Astrocyte (in vitro differentiated cells and primary cell): ENCODE data around the gene NKAIN4. TPM values are rescaled to one million over a fixed set of nuclear protein-coding genes. Genes with fewer than 3 reads are reported as not detected.

ENCODE experiments used
- DNase-seq: peaks from one replicate; pipeline ENCODE4 v3.0.0-alpha.2; 2010; ENCODE audit warnings: low read depth
- FAIRE-seq: peaks from 2 replicates; lab custom pipeline; 2011; peaks lifted over from hg19 to GRCh38; lab: Jason Lieb, UNC
- H2AFZ ChIP-seq: 2 replicates; pipeline ENCODE4 v1.6.0; 2012; ENCODE audit warnings: low read depth, low read length, inconsistent platforms
- H3K27ac ChIP-seq: 2 replicates; pipeline ENCODE4 v1.5.1; 2011; ENCODE audit warnings: low read depth, low read length, inconsistent platforms
- H3K27me3 ChIP-seq: 2 replicates; pipeline ENCODE4 v1.6.0; 2011; ENCODE audit warnings: low read length, inconsistent platforms; ENCODE audit not compliant: insufficient read depth
- H3K36me3 ChIP-seq: 2 replicates; pipeline ENCODE4 v1.5.1; 2011; ENCODE audit warnings: low read length, inconsistent platforms; ENCODE audit not compliant: insufficient read depth
- H3K4me1 ChIP-seq: 2 replicates; pipeline ENCODE4 v1.5.1; 2011; ENCODE audit warnings: low read length, inconsistent platforms; ENCODE audit not compliant: insufficient read depth
- H3K4me2 ChIP-seq: 2 replicates; pipeline ENCODE4 v1.6.0; 2012; ENCODE audit warnings: low read length, inconsistent platforms
- H3K4me3 ChIP-seq: 2 replicates; pipeline ENCODE4 v1.5.1; 2011; ENCODE audit warnings: low read depth, mild to moderate bottlenecking, low read length, inconsistent platforms; ENCODE audit not compliant: insufficient read depth
- H3K79me2 ChIP-seq: 2 replicates; pipeline ENCODE4 v1.6.0; 2012; ENCODE audit warnings: mild to moderate bottlenecking, low read length, inconsistent platforms; ENCODE audit not compliant: insufficient read depth
- H3K9ac ChIP-seq: 2 replicates; pipeline ENCODE4 v1.6.0; 2012; ENCODE audit warnings: mild to moderate bottlenecking, low read length, inconsistent platforms
- H3K9me3 ChIP-seq: 2 replicates; pipeline ENCODE4 v1.5.1; 2012; ENCODE audit warnings: low read depth, mild to moderate bottlenecking, low read length, inconsistent platforms; ENCODE audit not compliant: insufficient read depth
- H4K20me1 ChIP-seq: 2 replicates; pipeline ENCODE4 v1.6.0; 2012; ENCODE audit warnings: low read length, inconsistent platforms; ENCODE audit not compliant: insufficient read depth
- H3K27ac Mint-ChIP-seq: one replicate; pipeline ENCODE4 v1.8.0; 2021; ENCODE audit warnings: mild to moderate bottlenecking, mixed read lengths; ENCODE audit not compliant: unreplicated experiment
- H3K27me3 Mint-ChIP-seq: one replicate; pipeline ENCODE4 v1.8.0; 2021; ENCODE audit warnings: low read depth, mixed read lengths; ENCODE audit not compliant: unreplicated experiment
- H3K36me3 Mint-ChIP-seq: one replicate; pipeline ENCODE4 v1.8.0; 2021; ENCODE audit warnings: low read depth, mixed read lengths; ENCODE audit not compliant: unreplicated experiment
- H3K4me1 Mint-ChIP-seq: one replicate; pipeline ENCODE4 v1.8.0; 2021; ENCODE audit warnings: low read depth, mixed read lengths; ENCODE audit not compliant: unreplicated experiment
- H3K4me3 Mint-ChIP-seq: one replicate; pipeline ENCODE4 v1.8.0; 2021; ENCODE audit warnings: mild to moderate bottlenecking, moderate library complexity, mixed read lengths; ENCODE audit not compliant: unreplicated experiment
- H3K9me3 Mint-ChIP-seq: one replicate; pipeline ENCODE4 v1.8.0; 2021; ENCODE audit warnings: mild to moderate bottlenecking, mixed read lengths; ENCODE audit not compliant: unreplicated experiment
- CTCF ChIP-seq: IDR thresholded peaks from 2 replicates; pipeline ENCODE4 v1.5.1; 2011; ENCODE audit warnings: low read depth, mild to moderate bottlenecking, inconsistent platforms, low read length, moderate library complexity; ENCODE audit not compliant: insufficient read depth
- EZH2 ChIP-seq: IDR thresholded peaks from 2 replicates; pipeline ENCODE4 v1.6.1; 2012; ENCODE audit warnings: mild to moderate bottlenecking, low read length, inconsistent platforms; ENCODE audit not compliant: insufficient read depth
- total RNA-seq: library from RNA; stranded (reverse); gene quantifications from 2 replicates; pipeline ENCODE4 v1.2.1, GENCODE V29; 2021

The NKAIN4 gene
- total RNA-seq, 1 donor from 2014 or later: 162 TPM

- Histone ChIP-seq H3K4me2 (no peak overlapping the region), H3K9me3 (no peaks in the 10 kb centered on the region), H3K36me3 (no peaks in the 10 kb centered on the region), H3K4me3 (no peak overlapping the region), H3K4me1 (peaks cover 13% of the 10 kb centered on the region), H3K79me2 (peaks cover 22% of the 10 kb centered on the region), H3K9ac (no peak overlapping the region), H2AFZ (no peak overlapping the region), H3K27me3 (no peaks in the 10 kb centered on the region), H3K27ac (no peak overlapping the region), H4K20me1 (peaks cover 8% of the 10 kb centered on the region)
- peaks cover 30% of the 10 kb centered on the region for H3K4me1 Mint-ChIP-seq
- H3K36me3 Mint-ChIP-seq: peaks cover 5% of the 10 kb centered on the region
- no peaks in the 10 kb centered on the region for H3K27me3 Mint-ChIP-seq
- no peaks in the 10 kb centered on the region for H3K9me3 Mint-ChIP-seq
- TF ChIP-seq CTCF: no peak
- TF ChIP-seq EZH2: no peak
- FAIRE-seq: no peak
- no peak for DNase-seq
- H3K4me3 Mint-ChIP-seq: peak overlapping the region; percentile 47
- H3K27ac Mint-ChIP-seq: no peak overlapping the region
Measured at GRCh38 chr20:63268671-63269439, 14.6 kb upstream of the NKAIN4 start.

GRCh38 chr20:63268256-63268655 is 14.0 kb upstream of the NKAIN4 start:
- Mint-ChIP-seq H3K9me3 (no peaks in the 10 kb centered on the region), H3K4me3 (peak overlapping the region; percentile 47), H3K27me3 (no peaks in the 10 kb centered on the region), H3K36me3 (peaks cover 3% of the 10 kb centered on the region), H3K4me1 (peaks cover 27% of the 10 kb centered on the region), H3K27ac (peak overlapping the region; percentile 8)
- no peak overlapping the region for H3K4me2 ChIP-seq
- no peaks in the 10 kb centered on the region for H3K36me3 ChIP-seq
- peaks cover 16% of the 10 kb centered on the region for H3K79me2 ChIP-seq
- H3K27ac ChIP-seq: no peak overlapping the region
- peaks cover 2% of the 10 kb centered on the region for H4K20me1 ChIP-seq
- H3K9ac ChIP-seq: no peak overlapping the region
- H3K9me3 ChIP-seq: no peaks in the 10 kb centered on the region
- FAIRE-seq (no peak), DNase-seq (no peak)
- TF ChIP-seq CTCF: no peak
- TF ChIP-seq EZH2: no peak
- no peak overlapping the region for H2AFZ ChIP-seq
- H3K27me3 ChIP-seq: no peaks in the 10 kb centered on the region
- no peak overlapping the region for H3K4me3 ChIP-seq
- peaks cover 13% of the 10 kb centered on the region for H3K4me1 ChIP-seq

GRCh38 chr20:63267691-63268090 is 13.4 kb upstream of the NKAIN4 start:
- peaks cover 3% of the 10 kb centered on the region for H3K36me3 Mint-ChIP-seq
- no peak for DNase-seq
- no peaks in the 10 kb centered on the region for H4K20me1 ChIP-seq
- no peak overlapping the region for H3K4me3 Mint-ChIP-seq
- no peaks in the 10 kb centered on the region for H3K27me3 Mint-ChIP-seq
- peaks cover 13% of the 10 kb centered on the region for H3K4me1 ChIP-seq
- H3K4me1 Mint-ChIP-seq: peaks cover 29% of the 10 kb centered on the region
- H3K4me2 ChIP-seq: no peak overlapping the region
- no peak overlapping the region for H3K9ac ChIP-seq
- no peaks in the 10 kb centered on the region for H3K27me3 ChIP-seq
- no peaks in the 10 kb centered on the region for H3K36me3 ChIP-seq
- H3K9me3 Mint-ChIP-seq: no peaks in the 10 kb centered on the region
- H3K9me3 ChIP-seq: no peaks in the 10 kb centered on the region
- H3K4me3 ChIP-seq: no peak overlapping the region
- H3K79me2 ChIP-seq: peaks cover 11% of the 10 kb centered on the region
- no peak overlapping the region for H3K27ac ChIP-seq
- H3K27ac Mint-ChIP-seq: peak overlapping the region; percentile 16
- TF ChIP-seq CTCF (no peak), EZH2 (no peak)
- FAIRE-seq: no peak
- no peak overlapping the region for H2AFZ ChIP-seq
